Panc1 (cell line): ENCODE data around the gene CABLES2. TPM values are rescaled to one million over a fixed set of nuclear protein-coding genes. Genes with fewer than 3 reads are reported as not detected.

ENCODE experiments used
- ATAC-seq: fragments of 200-7000 bp; cut with Tn5 transposase; 2 replicates; pipeline ENCODE4 v1.9.1; 2020; ENCODE audit warnings: mild to moderate bottlenecking, moderate library complexity
- BruUV-seq: library from RNA; stranded (reverse); fragments of 400-500 nt; replicated peaks from 2 replicates; lab custom pipeline; 2021; lab: Mats Ljungman, UMichigan
- CTCF ChIA-PET: fragments of 300-600 bp; sonication (Branson Sonifier 250); formaldehyde crosslinking; loops from one replicate; lab custom pipeline; 2022; ENCODE audit warnings: antibody characterized with exemption; lab: Charles Lee
- POLR2A ChIA-PET: fragments of 300-600 bp; sonication (Branson Sonifier 250); formaldehyde crosslinking; loops from one replicate; lab custom pipeline; 2022; ENCODE audit warnings: antibody characterized with exemption; lab: Charles Lee
- DNase-seq: peaks from one replicate; pipeline ENCODE4 v3.0.0-alpha.2; 2010; ENCODE audit warnings: low read depth, low spot score
- H3K27ac ChIP-seq: 2 replicates; pipeline ENCODE4 v1.5.1; 2011; ENCODE audit warnings: mild to moderate bottlenecking, low read length, inconsistent platforms
- H3K27me3 ChIP-seq: fragments of 200-500 bp; sonication (Bioruptor generic); 2 replicates; pipeline ENCODE4 v1.6.0; 2014; ENCODE audit warnings: low read length, inconsistent platforms; ENCODE audit not compliant: control insufficient read depth, insufficient read depth
- H3K36me3 ChIP-seq: fragments of 200-500 bp; sonication (Bioruptor generic); 2 replicates; pipeline ENCODE4 v1.5.1; 2014; ENCODE audit warnings: inconsistent platforms, mild to moderate bottlenecking, low read length, moderate library complexity; ENCODE audit not compliant: control insufficient read depth, insufficient read depth
- H3K4me1 ChIP-seq: 2 replicates; pipeline ENCODE4 v1.5.1; 2011; ENCODE audit warnings: inconsistent platforms, mild to moderate bottlenecking, low read length, moderate library complexity; ENCODE audit not compliant: control insufficient read depth, insufficient read depth
- H3K4me3 ChIP-seq, 2 experiments: 2 replicates each; pipeline ENCODE4 v1.5.1; 2011 to 2012; ENCODE audit warnings: low read depth in 2 of 2, low read length in 2 of 2, mild to moderate bottlenecking in 2 of 2, inconsistent platforms in 1 of 2, moderate library complexity in 1 of 2
- H3K9me3 ChIP-seq: fragments of 200-500 bp; sonication (Bioruptor generic); 2 replicates; pipeline ENCODE4 v1.5.1; 2014; ENCODE audit warnings: low read depth, mild to moderate bottlenecking, inconsistent platforms, low read length, moderate library complexity; ENCODE audit not compliant: control insufficient read depth, insufficient read depth
- CTCF ChIP-seq: fragments of 450-650 bp; IDR thresholded peaks from 2 replicates; pipeline ENCODE4 v1.5.1; 2017; ENCODE audit warnings: mild to moderate bottlenecking
- POLR2AphosphoS5 ChIP-seq: IDR thresholded peaks from 2 replicates; pipeline ENCODE4 v1.6.1; 2012; ENCODE audit warnings: mild to moderate bottlenecking, low read depth, low read length, moderate library complexity
- REST ChIP-seq, 2 experiments: IDR thresholded peaks; 2 replicates each; pipeline ENCODE4 v1.6.1; 2011 to 2012; ENCODE audit warnings: low read depth in 2 of 2, control low read depth in 1 of 2, low read length in 1 of 2, mild to moderate bottlenecking in 1 of 2, moderate library complexity in 1 of 2; ENCODE audit not compliant: insufficient read depth in 1 of 2
- SIN3A ChIP-seq: IDR thresholded peaks from 2 replicates; pipeline ENCODE4 v1.6.1; 2012; ENCODE audit warnings: low read depth, mild to moderate bottlenecking, low read length, moderate library complexity, borderline replicate concordance; ENCODE audit not compliant: insufficient read depth
- TCF7L2 ChIP-seq: IDR thresholded peaks from 2 replicates; pipeline ENCODE4 v1.6.1; 2011; ENCODE audit warnings: mild to moderate bottlenecking, low read depth, low read length, inconsistent platforms
- in situ Hi-C: cut with HindIII; loops from 2 replicates; pipeline ENCODE4 v1.10.0; 2016; ENCODE audit warnings: low sequenced_read_pairs, low pct_unique_long_range_greater_than_20kb
- intact Hi-C: fragments of 100-400 bp; cut with micrococcal nuclease; formaldehyde crosslinking; loops from one replicate; pipeline ENCODE4 v1.10.0; 2022; ENCODE audit not compliant: unreplicated experiment
- total RNA-seq: library from RNA; stranded (reverse); gene quantifications from one replicate; pipeline ENCODE4 v1.2.1, GENCODE V29; 2021; ENCODE audit not compliant: unreplicated experiment

The CABLES2 gene
- total RNA-seq, 1 experiment from 2014 or later = 9.8 TPM

- ATAC-seq (no peak), DNase-seq (no peak)
- H3K27me3 ChIP-seq = no peaks in the 10 kb centered on the region
- in situ Hi-C loops (no loop called here), intact Hi-C loops (no loop called here)
- H3K36me3 ChIP-seq = no peaks in the 10 kb centered on the region
- ChIA-PET CTCF (interaction anchor here (0.6 to 1.2 kb wide), 2 partner anchors 10 to 23 kb away, joined by 3 to 4 read pairs; no protein-coding TSS in a partner anchor), POLR2A (interaction anchor here (0.6 to 0.9 kb wide), 2 partner anchors 73 to 409 kb away, joined by 3 to 12 read pairs; no protein-coding TSS in a partner anchor)
- H3K9me3 ChIP-seq = no peaks in the 10 kb centered on the region
- no peak overlapping the region for H3K4me3 ChIP-seq
- BruUV-seq = no TSS peak
- H3K4me1 ChIP-seq = peaks cover 84% of the 10 kb centered on the region
- H3K27ac ChIP-seq = peak overlapping the region; percentile 58; the same call in 1 of the 2 replicates
- TF ChIP-seq SIN3A = no peak
- TF ChIP-seq POLR2AphosphoS5 = no peak
- no peak for TF ChIP-seq TCF7L2
- no peak for TF ChIP-seq REST (IDR thresholded peaks at IDR 0.05; ENCODE audit: insufficient read depth in 1 of 2, low read depth in 2 of 2, low read length in 1 of 2)
- no peak for TF ChIP-seq CTCF
These were observed 34.8 kb downstream of the CABLES2 start for GRCh38 chr20:62372042-62372993.

- peaks cover 76% of the 10 kb centered on the region for H3K4me1 ChIP-seq
- CTCF ChIA-PET = interaction anchor here (0.6 to 1.2 kb wide), 2 partner anchors 11 to 24 kb away, joined by 3 to 4 read pairs; no protein-coding TSS in a partner anchor
- no peaks in the 10 kb centered on the region; the same call in 1 of the 2 replicates for H3K36me3 ChIP-seq
- H3K9me3 ChIP-seq = no peaks in the 10 kb centered on the region
- in situ Hi-C loops = no loop called here
- no TSS peak for BruUV-seq
- DNase-seq = no peak
- H3K4me3 ChIP-seq = no peak overlapping the region
- no peak for ATAC-seq
- H3K27me3 ChIP-seq = no peaks in the 10 kb centered on the region
- intact Hi-C loops = no loop called here
- no peak for TF ChIP-seq TCF7L2
- TF ChIP-seq REST (IDR thresholded peaks at IDR 0.05; ENCODE audit: insufficient read depth in 1 of 2, low read depth in 2 of 2, low read length in 1 of 2) = no peak
- TF ChIP-seq CTCF = no peak
- no peak for TF ChIP-seq POLR2AphosphoS5
- no peak for TF ChIP-seq SIN3A
- POLR2A ChIA-PET = interaction anchor here (0.6 kb wide), 2 partner anchors 72 to 424 kb away, joined by 3 to 12 read pairs; partner anchors contain the start of gene MRGBP
- peak overlapping the region; percentile 94 for H3K27ac ChIP-seq
These were observed 35.5 kb downstream of the CABLES2 start for GRCh38 chr20:62371588-62372041.
